DMS153 (cell line): ENCODE measurements around the gene TMEM120B.
"Not testable (repeated sequence)": the region's sequence is repeated elsewhere in the genome, so short reads cannot be mapped to it uniquely, and the experiment has no call there.

Experiments used
- DNase-seq: peaks from one replicate; lab custom pipeline; 2025; lab: John Stamatoyannopoulos, UW

TMEM120B gene

DNA sequence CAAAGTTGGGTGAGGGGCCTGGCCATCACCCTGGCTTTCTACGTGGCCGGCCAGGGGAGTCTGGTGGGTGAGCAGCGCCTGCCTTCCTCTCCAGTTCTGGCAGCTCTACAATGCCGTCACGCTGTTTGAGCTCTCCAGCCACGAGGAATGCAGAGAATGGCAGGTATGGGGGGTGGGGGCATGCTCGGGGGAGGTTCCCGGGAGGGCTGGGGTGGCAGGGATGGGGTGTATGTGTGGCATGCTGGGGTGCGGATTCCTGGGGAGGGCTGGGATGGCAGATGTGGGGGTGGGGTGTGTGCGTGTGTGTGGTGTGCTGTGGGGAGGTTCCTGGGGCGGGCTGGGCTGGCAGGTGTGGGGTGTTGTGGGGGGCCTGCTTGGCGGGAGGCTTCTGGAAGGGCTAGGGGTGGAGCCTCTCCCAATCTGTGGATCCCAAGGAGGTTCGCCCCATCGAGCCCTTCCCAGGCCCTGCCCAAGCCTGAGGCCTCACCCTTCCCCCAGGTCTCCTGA lies 62.5 kb downstream of the TMEM120B start:
- DNase-seq, result no peak

DNA sequence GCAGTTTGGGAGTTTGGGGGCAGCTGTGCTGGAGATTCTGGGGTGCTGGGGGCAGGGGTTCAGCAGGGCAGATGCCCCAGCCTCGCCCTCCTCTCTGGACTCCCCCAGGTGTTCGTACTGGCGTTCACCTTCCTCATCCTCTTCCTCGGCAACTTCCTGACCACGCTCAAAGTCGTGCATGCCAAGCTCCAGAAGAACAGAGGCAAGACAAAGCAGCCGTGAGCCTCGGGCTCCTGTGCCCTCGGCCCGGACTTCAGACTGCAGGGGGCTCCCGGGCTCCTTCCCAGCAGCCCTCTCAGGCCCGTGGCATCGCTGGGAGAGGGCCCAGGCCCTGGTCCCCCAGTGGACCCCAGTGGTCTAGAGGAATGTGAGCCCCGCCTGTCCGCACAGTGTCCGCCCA lies 62.9 kb downstream of the TMEM120B start:
- no peak for DNase-seq

DNA sequence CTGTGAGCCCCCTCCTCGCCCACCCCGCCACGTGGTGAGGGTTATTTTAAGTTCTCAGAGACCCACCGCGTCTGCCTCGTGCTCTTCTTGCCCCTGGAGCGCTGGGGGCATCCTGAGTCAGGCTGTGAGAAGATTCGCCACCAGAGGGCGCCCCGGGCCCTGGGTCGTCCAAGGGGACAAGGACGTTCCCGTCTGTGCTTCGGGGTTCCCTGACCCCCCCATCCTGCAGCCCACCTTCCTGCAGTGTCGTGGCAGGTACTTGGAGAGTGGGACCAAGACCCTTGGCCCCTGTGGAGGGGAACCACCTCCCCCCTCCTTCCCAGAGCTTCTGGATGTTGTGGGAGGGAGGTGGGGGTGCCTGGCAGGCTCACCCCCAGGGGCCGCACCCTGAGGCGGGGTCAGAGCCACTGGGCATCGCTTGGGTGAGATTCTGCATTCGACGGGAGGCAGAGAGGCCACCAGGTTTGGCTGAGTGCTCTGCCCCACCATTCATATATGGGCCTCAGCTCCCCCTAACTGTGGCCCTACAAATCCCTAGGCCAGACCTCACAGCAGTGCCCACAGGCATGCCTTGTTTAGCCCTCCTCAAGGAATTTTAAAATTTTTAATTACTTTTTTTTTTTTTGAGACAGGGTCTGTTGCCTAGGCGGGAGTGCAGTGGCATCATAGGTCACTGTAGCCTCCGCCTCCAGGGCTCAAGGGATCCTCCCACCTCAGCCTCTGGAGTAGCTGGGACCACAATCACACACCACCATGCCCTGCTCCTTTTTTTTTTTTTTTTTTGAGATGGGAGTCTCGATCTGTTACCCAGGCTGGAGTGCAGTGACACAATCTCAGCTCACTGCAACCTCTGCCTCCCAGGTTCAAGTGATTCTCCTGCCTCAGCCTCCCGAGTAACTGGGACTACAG lies 63.9 kb downstream of the TMEM120B start:
- DNase-seq, result peak; percentile 20

DNA sequence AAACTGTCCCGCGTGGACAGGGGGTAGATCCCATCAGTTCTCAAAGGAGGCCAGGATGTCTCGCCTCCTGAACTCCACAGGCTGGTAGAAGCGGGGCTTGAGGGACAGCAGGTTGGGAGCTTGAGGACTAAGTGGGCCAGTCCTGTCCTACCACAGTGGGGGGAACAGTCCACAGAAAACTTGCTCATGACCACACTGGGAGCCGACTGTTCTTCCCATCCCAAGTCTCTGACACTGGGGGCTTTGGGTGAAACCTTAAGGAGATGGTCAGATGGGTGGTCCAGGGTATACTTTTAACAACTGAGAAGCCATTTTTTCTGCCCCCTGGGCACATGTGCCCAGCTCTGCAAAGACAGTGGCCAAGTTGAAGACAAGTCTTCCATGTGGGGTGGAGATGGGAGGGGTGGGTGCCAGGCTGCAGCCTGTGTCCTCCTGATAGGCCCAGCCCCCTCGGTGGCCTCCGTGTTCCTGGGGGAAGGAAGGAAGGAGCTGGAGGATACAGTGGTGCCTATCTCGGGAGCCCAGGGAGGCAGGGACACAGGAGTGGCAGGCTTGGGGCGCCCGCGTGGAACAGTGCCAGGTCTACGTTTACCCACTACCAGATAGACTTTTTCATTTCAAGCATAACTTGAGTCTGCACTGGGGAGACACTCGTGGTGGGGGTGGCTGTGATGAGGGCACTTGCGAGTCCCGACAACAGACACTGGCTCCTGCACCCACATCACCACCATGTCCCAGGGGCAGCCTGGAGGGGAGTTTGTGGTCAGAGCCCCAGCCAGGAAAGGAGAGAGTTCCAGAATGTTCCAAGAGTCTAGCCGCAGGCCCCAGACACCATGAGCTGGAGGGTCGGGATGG lies 66.2 kb downstream of the TMEM120B start:
- DNase-seq, result no peak

DNA sequence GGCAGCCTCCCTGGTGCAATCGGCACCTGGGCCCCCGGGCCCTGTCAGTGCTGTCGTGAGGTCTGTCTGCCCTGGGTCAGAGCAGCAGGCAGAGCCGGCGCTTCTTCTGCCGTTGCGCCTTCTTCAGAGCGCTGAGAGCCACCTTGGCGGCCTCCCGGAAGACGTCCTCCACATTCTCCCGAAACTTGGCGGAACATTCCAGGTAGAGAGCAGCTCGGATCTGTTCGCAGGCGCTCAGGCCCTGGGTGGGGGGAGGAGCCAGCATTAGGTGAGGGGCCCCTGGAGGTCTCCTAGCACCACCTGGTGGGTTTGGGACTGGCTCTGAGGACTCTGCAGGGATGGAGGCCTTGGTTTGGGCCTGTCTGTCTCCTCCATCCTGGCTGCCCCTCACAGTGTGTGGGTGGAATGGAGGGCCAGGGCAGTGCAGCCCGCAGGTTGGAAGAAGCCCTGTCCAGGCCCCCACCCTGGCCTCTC lies 66.9 kb downstream of the TMEM120B start:
- no peak for DNase-seq

DNA sequence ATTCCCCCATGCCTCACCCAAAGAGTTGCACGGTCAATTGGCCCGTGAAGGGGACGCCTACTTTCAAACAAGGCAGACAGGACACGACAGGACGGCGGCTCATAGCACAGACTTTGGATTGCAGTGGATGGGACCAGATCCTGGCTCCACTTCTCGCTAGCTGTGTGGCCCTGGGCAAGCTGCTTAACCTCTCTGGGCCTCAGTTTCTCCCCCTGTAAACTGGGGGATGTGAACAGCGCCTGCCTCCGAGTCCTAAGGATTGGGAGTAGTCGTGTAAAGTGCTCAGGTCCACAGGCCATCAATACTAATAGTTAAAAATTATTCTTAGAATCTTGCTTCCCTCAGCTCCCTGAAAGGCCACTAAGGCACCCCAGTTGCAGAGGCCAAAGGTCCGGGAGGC lies 67.9 kb downstream of the TMEM120B start:
- no peak for DNase-seq

DNA sequence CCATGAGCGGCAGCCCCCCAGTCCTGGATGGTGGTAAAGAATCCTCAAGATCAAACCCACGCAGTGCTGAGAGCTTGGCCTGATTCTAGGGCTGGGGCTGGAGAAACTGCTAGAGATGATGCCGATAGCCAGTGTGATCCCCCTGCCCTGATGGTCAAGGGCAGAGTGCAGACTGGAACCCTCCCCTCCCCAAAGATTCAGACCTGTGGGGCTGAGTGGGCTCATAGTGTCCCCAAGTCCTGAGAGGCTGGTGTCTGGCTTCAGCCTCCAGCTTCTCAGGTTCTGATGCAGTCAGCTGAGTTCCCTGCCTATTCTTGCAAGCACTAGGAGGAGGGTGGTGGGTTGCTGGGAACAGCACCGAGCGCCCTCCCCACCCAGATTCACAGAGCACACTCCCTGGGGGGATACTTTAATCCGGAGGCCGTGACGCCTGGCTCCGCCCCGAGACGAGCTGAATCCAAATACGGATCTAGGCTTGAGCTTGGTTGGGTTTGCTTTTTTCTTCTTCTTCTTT lies 69.0 kb downstream of the TMEM120B start:
- DNase-seq, result no peak

DNA sequence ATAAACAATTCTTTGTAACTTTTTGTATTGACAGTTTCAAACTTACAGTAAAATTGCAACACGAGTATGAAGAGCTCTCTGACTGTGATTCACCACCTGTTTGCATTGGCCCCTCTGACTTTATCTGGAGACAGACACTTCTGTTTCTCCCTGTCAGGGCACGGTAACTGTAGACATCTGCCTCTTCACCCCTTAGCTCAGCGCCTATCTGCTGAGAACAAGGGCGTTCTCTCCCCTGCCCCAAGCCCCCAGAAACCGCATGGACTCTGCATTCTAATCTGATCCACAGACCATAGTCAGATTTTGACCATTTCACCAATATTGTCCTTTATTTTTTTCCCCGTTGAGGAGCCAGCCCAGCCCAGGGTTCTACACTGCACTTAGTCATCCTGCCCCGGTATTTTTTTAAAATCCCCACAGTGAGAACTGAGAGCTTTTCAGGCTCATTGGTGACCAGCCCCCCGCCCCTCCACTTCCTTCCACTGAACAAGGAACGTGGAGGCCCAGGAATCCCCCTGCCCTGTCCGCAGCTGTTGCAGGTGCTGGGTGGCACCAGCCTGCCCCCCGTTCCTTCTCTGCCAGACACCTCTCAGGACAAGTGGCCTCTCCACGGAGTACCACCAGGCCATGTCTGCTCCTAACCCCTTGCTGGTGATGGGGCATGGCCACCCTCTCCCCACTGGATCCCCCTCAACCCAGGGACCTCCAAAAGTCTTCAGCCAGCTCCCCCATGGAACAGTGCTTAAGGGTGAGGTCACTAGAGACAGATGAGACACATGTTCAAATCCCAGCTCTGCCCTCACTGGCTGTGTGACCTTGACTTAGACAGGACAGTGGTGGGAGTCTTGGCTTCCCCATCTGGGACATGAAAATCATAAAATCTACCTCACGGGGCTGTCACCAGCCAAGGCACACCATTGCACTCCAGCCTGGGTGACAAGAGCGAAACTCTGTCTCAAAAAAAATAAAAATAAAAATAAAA lies 69.7 kb downstream of the TMEM120B start:
- DNase-seq, result no peak

DNA sequence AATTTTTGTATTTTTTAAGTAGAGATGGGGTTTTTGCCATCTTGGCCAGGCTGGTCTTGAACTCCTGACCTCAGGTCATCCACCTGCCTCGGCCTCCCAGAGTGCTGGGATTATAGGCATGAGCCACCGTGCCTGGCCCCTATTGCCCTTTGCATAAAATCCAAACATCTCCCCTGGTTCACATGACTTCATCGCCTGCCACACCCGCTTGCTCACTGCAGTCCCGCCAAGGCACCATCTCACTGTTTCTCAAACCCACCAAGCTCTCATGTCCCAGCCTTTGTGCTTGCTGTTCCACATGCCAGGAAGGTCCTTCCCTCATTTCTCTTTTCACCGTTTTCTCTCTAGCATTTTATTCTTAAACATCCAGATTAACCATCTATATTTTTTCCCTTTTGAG lies 71.2 kb downstream of the TMEM120B start:
- DNase-seq, result no peak

DNA sequence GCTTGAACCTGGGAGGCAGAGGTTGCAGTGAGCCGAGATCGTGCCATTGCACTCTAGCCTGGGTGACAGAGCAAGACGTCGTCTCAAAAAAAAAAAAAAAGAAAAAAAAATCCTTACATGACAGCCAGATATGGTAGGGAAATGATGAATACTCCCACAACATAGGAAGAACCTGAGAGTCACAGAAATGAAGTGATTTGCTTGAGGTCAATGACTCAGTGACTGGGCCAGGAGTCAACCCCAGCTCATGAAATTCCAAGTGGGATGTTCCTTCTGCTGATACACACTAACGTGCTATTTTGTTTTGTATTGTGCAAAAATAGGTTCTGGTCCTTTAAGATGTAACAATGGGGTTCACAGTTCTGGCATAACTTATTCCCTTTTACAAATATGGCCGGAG lies 71.9 kb downstream of the TMEM120B start:
- DNase-seq, result no peak

DNA sequence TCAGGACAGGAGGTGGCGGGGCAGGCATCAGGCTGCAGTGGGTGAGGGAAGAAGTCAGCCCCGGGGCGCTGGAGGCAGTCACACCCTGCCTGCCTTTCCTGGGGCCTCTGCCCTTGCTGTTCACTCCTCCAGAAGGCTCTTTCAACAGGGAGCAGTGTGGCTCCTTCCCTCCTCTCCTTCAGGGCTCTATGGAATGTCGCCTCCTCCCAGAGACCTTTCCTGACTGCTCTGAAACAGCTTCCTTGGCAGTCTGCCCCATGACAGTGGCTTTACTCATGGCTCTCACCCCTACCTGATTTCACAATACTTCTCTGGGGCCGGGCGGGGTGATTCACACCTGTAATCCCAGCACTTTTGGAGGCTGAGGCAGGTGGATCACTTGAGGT lies 73.9 kb downstream of the TMEM120B start:
- no peak for DNase-seq

DNA sequence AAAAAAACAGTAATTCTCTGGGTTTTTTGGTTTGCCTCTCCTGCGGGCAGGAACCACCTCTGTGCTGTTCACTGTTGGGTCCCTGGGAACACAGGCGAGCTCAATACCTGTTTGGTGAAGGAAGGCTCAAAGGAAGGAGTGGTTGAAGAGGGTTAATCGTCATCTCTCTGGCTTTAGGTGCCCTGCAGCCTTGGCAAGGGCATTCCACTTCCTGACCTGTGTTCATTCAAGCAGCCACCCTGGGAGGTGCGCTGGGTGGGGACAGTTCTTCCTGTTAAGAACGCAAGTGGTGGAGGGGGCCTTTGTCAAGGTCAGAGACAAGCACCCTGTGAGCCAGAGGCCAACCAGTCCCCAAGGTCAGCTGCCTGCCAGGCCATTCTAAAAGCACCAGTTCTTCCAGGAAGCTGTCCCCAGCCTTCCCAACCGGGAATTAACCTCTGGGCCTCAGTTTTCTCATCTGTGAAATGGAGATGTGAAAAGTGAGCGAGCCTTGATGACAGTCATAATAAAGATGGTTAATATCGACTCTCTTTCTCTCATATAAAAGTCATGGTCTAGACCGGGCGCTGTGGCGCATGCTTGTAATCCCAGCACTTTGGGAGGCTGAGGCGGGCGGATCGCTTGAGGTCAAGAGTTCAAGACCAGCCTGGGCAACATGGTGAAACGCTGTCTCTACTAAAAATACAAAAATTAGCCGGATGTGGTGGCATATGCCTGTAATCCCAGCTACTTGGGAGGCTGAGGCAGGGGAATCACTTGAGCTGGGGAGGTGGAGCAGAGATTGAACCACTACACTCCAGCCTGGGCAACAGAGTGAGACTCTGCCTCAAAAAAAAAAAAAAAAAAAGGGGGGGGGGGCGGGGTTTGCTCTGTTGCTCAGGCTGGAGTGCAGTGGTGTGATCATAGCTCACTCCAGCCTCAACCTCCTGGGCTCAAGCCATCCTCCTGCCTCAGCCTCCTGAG lies 74.8 kb downstream of the TMEM120B start:
- no peak for DNase-seq

DNA sequence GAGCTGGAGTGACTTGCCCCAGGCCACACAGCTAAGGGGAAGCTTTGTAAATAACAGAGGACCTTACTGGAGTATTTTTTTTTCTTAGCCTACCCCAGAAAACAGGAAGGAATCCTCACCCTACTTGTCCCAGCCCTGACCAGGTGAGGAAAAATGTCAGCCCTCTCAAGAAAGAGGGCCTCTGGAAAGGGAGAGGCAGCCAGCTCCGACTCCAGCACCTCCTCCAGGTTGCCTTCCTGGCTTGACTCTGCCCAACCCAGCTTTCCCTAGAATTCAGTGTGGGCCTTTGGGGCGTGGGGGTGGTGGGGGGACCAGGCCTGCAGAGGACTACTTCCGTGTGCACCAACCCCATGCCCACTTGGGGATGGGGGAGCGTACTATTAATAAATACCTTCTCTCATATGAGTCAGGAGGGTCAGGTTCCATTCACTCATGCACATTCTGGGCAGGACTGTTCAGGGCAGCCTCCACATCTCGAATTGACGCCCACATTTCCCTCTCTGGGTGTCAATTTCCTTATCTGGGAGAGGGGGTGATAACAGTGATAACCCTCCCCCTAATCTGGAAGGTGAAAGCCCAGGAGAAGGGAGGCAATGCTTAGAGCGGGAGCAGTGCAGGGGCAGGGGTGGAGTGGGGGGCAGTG lies 75.7 kb downstream of the TMEM120B start:
- no peak for DNase-seq

DNA sequence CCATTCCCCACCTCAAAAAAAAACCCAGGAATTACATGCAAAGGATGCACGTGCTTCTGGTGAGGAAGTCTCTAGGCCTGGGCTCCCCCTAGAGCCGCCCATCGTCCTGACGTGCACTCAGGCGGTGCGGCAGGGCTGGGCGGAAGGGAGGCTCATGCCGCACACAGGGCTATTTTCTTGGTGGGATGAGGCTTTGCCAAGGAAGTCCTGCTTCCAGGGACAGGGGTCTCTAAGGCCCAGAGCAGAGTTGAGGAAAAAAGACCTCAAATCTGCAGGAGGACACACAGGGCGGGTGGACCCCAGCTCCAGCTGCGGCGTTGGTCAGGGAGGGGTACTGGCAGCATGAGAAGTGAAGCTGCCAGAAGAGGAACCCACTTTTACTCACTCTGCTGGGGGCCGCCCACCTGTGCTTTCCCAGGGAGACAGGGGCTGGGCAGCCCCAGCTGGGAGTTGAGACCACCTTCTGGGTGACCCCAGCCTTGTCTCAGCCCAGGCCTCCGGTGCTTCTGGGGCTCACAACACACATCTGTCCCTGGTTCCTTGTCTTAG lies 76.8 kb downstream of the TMEM120B start:
- no peak for DNase-seq

DNA sequence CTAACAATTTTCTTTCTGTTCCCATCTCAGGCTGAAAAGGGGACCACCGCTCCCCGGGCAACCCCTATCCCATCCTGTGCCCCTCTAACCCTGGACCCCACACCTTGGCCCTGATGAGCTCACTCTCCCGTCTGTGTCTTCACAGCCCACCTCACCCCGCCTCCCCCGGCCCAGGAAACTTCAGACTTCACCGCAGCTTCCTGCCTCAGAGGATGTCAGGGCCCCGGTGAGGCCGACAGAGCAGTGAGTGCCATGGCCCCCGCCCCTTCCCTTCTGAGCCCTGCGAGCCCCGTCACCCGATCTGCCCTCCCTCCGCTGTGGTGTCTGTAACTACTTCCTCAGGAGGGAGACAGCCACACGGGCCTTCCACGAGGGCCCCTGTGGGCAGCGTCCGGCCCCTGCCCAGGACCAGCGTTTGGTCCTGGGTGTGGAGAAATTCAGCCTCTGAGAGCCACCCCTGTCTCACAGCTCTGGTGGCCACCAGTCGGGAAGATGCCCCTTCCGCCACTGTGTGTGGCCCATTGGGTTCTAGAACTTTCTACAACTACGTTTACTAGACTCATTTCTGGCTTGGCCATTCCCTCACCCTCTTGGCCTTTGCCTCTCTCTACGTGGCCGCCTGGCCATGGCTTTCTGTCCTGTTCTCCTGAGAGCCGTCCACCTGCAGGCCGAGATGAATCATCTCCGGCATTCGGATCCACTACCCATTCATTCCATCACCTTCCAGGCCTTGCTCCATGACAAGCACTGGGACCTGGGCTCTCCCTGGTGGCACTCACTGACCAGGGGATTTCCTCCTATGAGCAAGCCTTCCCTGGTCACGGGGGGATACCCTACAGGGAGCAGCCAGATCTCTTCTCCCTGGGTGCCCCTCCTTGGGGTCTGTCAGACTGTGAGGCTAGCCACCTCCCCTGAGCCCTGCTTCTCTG lies 77.5 kb downstream of the TMEM120B start:
- no peak for DNase-seq

DNA sequence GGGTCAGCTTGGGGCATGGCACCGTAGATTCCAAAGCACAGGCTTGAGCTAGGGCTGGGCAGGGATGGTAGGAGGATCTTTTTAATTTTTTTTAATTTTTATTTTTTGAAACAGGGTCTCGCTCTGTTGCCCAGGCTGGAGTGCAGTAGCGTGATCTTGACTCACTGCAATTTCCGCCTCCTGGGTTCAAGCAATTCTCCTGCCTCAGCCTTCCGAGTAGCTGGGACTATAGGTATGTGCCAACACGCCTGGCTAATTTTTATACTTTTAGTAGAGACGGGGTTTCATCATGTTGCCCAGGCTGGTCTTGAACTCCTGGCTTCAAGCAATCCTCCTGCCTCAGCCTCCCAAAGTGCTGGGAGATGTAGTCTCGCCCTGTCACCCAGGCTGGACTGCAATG lies 78.2 kb downstream of the TMEM120B start:
- not testable (repeated sequence) for DNase-seq

DNA sequence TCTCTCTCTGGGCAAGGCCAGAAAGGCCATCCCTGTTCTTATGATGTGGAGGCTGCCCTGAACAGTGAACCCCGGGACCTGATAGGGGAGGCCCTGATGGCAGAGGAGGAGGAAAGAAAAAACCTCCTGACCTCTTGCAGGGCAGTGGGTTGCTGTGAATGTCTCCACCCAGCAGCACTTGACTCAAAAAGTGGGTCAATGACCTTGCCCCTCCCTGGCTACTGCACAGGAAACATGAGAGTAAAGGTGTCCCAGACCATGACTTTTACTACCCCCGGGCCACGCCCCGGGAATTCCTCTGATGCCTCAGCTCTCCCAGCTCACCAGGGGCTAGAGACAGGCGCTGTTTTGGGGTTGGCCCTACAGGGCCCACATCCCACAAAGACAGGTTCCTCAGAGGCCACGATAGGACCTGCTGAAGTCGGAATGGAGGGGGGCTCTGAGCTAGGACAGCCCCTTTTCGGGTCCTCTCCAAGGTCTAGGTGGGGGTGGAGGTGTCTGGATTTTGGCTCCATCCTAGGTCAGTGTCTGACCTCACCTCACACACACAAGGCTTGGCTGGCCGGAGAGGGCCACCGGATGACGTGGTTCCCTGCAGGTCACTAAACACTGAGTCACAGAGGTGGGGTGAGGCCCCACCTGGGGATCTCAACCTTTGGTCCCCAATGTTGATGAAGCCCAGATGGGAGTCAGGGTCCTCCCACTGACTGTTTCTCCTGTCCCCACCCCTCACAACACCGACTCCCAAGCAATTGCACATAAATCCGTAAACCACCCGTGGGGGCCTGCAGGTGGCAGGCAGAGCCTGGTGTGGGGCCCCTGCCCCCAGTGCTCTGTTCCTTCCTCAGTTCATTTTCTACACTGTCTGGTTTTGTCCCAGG lies 79.4 kb downstream of the TMEM120B start:
- DNase-seq, result no peak
